ENCODE results near the gene MUC5AC.
"Not testable (repeated sequence)": the region's sequence is repeated elsewhere in the genome, so short reads cannot be mapped to it uniquely, and the experiment has no call there.

Gene MUC5AC

DNA sequence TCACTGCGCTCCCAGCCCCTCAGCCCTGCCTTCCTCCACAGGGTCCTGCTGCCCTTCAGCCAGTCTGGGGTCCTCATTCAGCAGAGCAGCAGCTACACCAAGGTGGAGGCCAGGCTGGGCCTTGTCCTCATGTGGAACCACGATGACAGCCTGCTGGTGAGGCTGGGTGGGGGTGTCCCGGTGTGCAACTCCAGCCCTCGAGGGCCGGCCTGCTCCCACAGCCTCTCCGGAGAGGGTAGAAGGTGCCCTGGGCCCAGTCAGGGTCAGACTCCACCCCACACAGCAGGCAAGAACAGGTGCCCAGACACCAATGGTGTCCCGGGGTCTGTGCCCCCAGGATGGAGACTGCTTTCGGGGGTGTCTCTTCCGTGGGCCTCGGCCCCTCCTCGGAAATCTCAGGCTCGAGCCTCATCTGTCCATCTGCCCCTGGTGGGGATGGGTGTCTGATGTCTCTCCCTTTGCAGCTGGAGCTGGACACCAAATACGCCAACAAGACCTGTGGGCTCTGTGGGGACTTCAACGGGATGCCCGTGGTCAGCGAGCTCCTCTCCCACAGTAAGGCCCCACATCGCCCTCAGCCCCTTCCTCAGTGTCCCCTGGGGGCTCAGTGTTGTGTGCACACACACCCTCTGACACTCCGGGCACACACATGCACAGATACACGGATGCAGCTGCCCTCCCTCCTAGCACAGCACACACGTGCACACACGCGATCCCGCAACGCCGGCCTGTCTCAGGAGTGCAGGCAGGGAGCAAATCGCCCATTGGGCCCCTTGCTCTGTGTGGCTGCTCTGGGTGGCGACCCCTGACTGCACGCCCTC is 4.9 kb downstream of the MUC5AC start:
- no peak for DNase-seq

DNA sequence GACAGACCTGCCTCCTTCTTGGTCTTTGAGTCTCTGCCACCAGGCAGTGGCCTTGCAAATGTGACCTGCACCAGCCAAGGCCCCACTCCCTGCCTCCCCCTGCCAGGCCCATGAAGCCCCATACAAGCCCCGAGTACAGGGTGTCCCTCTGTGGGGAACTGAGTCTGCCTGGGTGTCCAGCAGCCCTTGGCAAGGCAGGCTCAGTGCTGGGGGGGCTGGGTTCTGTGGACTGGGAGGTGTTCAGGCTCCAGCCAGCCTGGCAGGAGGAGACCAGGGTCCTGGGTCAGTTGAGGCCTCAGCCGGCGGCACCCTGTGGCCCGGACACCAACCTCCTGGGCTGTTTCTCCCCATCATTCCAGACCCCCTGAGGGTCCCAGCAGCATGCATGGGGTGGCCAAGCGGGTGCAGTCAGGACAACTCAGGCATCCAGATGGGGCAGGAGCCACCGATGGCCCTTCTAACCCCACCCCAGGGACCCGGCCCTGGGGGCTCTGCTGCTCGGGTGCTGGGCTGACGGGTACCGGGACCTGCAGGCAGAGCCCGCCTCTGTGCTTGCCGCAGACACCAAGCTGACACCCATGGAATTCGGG is 5.7 kb downstream of the MUC5AC start:
- DNase-seq = no peak

DNA sequence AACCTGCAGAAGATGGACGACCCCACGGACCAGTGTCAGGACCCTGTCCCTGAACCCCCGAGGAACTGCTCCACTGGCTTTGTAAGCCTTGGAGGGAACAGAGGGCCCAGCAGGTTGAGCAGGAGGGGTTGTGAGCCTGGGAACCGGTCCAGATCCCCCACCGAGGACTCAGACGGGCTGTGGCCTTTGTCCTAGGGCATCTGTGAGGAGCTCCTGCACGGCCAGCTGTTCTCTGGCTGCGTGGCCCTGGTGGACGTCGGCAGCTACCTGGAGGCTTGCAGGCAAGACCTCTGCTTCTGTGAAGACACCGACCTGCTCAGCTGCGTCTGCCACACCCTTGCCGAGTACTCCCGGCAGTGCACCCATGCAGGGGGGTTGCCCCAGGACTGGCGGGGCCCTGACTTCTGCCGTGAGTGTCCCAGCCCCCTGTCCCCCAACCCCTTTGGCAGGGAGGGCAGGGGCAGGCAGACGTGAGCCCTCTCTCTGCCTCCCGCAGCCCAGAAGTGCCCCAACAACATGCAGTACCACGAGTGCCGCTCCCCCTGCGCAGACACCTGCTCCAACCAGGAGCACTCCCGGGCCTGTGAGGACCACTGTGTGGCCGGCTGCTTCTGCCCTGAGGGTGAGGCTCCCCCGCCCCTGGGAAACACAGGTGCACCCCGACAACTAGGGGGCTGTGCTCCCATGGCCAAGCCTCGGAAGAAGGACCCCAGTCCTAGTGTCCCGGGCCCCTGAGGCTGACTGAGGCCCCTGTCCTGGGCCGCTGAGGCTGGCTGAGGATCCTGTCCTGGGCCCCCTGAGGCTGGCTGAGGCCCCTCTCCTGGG is 6.4 kb downstream of the MUC5AC start:
- no peak for DNase-seq

GRCh38 chr11:1164779-1165255 is 7.1 kb downstream of the MUC5AC start:
- not testable (repeated sequence) for DNase-seq

GRCh38 chr11:1165256-1166041 is 7.7 kb downstream of the MUC5AC start:
- DNase-seq = no peak

DNA sequence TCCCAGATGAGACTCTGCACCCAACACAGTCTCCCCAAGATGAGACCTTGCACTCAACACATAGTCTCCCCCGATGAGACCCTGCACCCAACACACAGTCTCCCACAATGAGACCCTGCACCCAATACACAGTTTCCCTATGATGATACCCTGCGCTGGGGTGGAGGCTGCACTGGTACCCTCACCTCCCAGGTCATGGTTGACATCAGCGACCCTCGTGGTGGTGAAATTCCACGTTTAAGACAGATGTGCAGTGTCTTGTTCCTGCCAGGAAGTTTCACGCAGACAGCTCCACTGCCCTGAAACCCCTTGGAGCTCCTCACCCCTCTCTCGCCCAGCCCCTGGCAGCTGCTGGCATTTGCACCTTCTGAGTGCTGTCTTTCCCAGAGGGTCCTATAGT is 9.5 kb downstream of the MUC5AC start:
- no peak for DNase-seq

- no peak for DNase-seq
Measured at GRCh38 chr11:1167751-1168231, 10.0 kb downstream of the MUC5AC start.

GRCh38 chr11:1168256-1168655 is 10.5 kb downstream of the MUC5AC start:
- no peak for DNase-seq

DNA sequence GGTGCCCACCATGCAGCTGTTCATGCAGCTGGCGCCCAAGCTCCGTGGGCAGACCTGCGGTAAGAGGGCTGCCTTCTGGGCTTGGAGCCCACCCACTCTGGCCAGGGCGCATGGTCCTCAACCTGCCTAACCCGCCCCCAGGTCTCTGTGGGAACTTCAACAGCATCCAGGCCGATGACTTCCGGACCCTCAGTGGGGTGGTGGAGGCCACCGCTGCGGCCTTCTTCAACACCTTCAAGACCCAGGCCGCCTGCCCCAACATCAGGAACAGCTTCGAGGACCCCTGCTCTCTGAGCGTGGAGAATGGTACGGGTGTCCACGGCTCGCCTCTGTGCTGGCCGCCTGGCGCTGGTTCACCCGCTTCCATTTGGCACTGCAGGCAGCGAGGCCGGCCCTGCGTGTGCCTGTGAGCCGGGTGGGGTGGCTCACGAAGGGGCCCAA is 11.0 kb downstream of the MUC5AC start:
- DNase-seq = no peak

DNA sequence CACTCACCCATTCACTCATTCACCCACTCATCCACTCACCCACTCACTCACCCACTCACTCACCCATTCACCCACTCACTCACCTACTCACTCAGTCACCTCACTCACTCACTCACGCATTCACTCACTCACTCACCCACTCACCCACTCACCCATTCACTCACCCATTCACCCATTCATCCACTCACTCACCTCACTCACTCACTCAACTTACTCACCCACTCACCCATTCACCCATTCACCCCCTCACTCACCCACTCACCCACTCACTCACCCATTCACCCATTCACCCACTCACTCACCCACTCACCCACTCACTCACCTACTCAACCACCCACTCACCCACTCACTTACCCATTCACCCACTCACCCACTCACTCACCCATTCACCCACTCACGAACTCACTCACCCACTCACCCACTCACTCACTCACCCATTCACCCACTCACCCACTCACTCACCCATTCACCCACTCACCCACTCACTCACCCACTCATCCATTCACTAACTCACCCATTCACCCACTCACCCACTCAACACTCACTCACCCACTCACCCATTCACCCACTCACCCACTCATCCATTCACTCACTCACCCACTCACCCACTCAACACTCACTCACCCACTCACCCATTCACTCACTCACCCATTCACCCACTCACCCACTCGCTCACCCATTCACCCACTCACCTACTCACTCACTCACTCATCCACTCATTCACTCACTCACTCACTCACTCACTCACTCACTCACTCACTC is 13.7 kb downstream of the MUC5AC start:
- no peak for DNase-seq

- no peak for DNase-seq
Measured at GRCh38 chr11:1171985-1172728, 14.4 kb downstream of the MUC5AC start.

- no peak for DNase-seq
Measured at GRCh38 chr11:1172729-1173117, 15.0 kb downstream of the MUC5AC start.

DNA sequence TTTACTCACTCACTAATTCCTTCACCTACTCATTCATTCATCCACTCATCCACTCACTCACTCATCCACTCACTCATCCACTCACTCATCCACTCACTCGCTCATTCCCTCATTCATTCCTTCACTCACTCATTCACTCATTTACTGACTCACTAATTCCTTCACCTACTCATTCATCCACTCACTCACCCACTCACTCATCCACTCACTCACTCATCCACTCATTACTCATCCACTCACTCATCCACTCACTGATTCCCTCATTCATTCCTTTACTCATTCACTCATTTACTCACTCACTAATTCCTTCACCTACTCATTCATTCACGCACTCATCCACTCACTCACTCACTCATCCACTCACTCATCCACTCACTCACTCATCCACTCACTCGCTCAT is 15.6 kb downstream of the MUC5AC start:
- not testable (repeated sequence) for DNase-seq

GRCh38 chr11:1174441-1175370 is 17.0 kb downstream of the MUC5AC start:
- no peak for DNase-seq

DNA sequence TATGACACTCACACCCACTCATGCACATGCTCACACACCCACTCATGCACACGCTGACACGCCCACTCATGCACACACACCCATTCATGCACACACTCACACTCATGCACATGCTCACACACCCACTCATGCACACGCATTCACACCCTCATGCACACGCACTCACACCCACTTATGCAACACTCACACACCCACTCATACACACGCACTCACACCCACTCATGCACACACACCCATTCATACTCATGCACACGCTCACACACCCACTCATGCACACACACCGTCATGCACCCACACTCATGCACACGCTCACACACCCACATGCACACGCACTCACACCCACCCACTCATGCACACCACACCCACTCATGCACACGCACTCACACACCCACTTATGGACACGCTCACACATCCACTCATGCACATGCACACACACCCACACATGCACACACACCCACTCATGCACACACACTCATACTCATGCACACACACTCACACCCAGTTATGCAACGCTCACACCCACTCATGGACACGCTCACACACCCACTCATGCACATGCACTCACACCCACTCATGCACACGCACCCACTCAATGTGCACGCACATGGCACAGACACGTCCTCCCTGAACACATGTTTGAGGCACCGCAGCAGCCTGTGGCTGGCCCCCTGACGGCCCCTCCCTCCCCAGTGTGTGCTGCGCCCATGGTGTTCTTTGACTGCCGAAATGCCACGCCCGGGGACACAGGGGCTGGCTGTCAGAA is 17.9 kb downstream of the MUC5AC start:
- DNase-seq = no peak

DNA sequence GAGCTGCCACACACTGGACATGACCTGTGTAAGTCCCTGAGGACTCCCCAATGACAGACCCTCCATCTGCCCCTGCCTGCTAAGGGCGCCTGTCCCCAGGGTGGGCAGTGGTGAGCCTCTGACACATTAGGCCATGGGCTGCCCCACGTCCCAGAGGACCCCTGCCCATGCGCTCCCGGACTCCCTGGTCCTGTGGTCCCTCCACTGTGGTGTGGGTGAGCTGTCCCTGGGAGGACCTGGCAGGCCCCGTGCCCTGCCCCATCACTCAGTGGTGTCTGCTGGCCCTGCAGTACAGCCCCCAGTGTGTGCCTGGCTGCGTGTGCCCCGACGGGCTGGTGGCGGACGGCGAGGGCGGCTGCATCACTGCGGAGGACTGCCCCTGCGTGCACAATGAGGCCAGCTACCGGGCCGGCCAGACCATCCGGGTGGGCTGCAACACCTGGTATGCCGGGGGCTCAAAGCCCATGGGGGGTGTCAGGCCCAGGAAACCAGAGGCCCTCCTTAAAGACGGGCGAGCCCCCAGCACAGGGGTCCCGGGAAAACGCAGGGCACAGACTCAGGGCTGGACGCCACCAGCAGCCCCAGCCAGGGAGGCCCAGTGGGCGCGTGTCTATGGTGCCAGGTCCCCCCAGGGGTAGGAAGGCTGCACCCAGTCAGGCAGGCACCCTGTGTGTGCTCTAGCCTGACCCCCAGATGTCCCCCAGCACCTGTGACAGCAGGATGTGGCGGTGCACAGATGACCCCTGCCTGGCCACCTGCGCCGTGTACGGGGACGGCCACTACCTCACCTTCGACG is 18.7 kb downstream of the MUC5AC start:
- no peak for DNase-seq

- DNase-seq = no peak
Measured at GRCh38 chr11:1177020-1177770, 19.4 kb downstream of the MUC5AC start.

GRCh38 chr11:1177771-1178090 is 20.0 kb downstream of the MUC5AC start:
- no peak for DNase-seq

Data from amniotic stem cell (primary cell).